ENCODE data around the gene POLDIP2. TPM values are rescaled to one million over a fixed set of nuclear protein-coding genes. Genes with fewer than 3 reads are reported as not detected.

The POLDIP2 gene
- total and polyA plus RNA-seq, 10 of the 15 experiments (the other 5 are each of a cell fraction or from before 2014, with no cell fraction given), result 22.8 to 196 (median 121) TPM

- no peak overlapping the region for H3K4me3 ChIP-seq
- H2AFZ ChIP-seq (ENCODE audit: control insufficient read depth, low read depth, low read length), result no peak overlapping the region
- in situ Hi-C loops (cut with MboI) (no loop called here), intact Hi-C loops (cut with micrococcal nuclease; ENCODE audit: unreplicated experiment) (no loop called here)
- H3K79me2 ChIP-seq (ENCODE audit: control insufficient read depth, insufficient read depth, low read length), result no peaks in the 10 kb centered on the region
- H3K4me1 ChIP-seq (ENCODE audit: control insufficient read depth, insufficient read depth, low read length), result no peaks in the 10 kb centered on the region; the same call in 1 of the 2 replicates
- SMC1A ChIA-PET (ENCODE audit: uncharacterized antibody, unreplicated experiment), result no interaction called here
- DNase-seq (ENCODE audit: low read depth, low spot score) (no peak), FAIRE-seq (no peak), ATAC-seq (no peak)
- BruUV-seq (replicated peaks), result no TSS peak
- CTCF ChIA-PET, result interaction anchor here (1.2 to 6.2 kb wide), 2 partner anchors 16 to 167 kb away, joined by 3 to 37 read pairs; no protein-coding TSS in a partner anchor
- RAD21 ChIA-PET (ENCODE audit: unreplicated experiment), result interaction anchor here (0.6 kb wide), 1 partner anchor 16 kb away, joined by 3 read pairs; no protein-coding TSS in a partner anchor
- no peak overlapping the region for H3K9ac ChIP-seq (ENCODE audit: control insufficient read depth, insufficient read depth, low read length)
- POLR2A ChIA-PET, result interaction anchor here (1.0 kb wide), 2 partner anchors 9 to 101 kb away, joined by 4 to 5 read pairs; no protein-coding TSS in a partner anchor
- H3K9me3 ChIP-seq (replicated peaks; ENCODE audit: control insufficient read depth, insufficient read depth, low read length), result no peaks in the 10 kb centered on the region
- no peak overlapping the region for H3K4me2 ChIP-seq (ENCODE audit: control insufficient read depth, insufficient read depth)
- peaks cover 0 to 1% of the 10 kb centered on the region in 2 experiments; a peak in 3 of 4 replicates for H3K36me3 ChIP-seq (ENCODE audit: control insufficient read depth in 2 of 2, insufficient read depth in 2 of 2, low read length in 1 of 2)
- no peaks in the 10 kb centered on the region for H3K27me3 ChIP-seq (replicated peaks in 1 of 2; ENCODE audit: control insufficient read depth in 2 of 2, insufficient read depth in 2 of 2, low read length in 1 of 2)
- no peaks in the 10 kb centered on the region for H4K20me1 ChIP-seq (ENCODE audit: control insufficient read depth, insufficient read depth)
- H3K27ac ChIP-seq (ENCODE audit: control insufficient read depth, insufficient read depth), result no peak overlapping the region
- no peak for TF ChIP-seq STAT1 (conservative IDR thresholded peaks at IDR 0.05)
- TF ChIP-seq IKZF2 (IDR thresholded peaks at IDR 0.05), result no peak
- no peak for TF ChIP-seq CUX1 (IDR thresholded peaks at IDR 0.05; ENCODE audit: insufficient replicate concordance, low read depth, low read length)
- no peak for TF ChIP-seq POLR2A (IDR thresholded peaks at IDR 0.05; ENCODE audit: low read depth, low read length)
- TF ChIP-seq RELA (IDR thresholded peaks at IDR 0.05; ENCODE audit: borderline replicate concordance, partially characterized antibody), result no peak
- 98% methylated on average over 4 of the region's 4 CpGs for WGBS (ENCODE audit: insufficient coverage, insufficient replicate concordance, low lambda C conversion rate, missing lambda C conversion rate)
These were observed 42.5 kb upstream of the POLDIP2 start for GRCh38 chr17:28399808-28400207.

Measured in GM12878 (cell line).